HUES6 (cell line): ENCODE data around the gene SLC1A7.

Experiments used
- H3K27ac ChIP-seq: 2 replicates; pipeline ENCODE4 v1.7.0; 2013; ENCODE audit warnings: low read depth, mild to moderate bottlenecking, low read length, inconsistent platforms
- H3K27me3 ChIP-seq: 2 replicates; pipeline ENCODE4 v1.6.1; 2013; ENCODE audit warnings: low read length; ENCODE audit not compliant: control insufficient read depth, insufficient read depth
- H3K36me3 ChIP-seq: 2 replicates; pipeline ENCODE4 v1.6.1; 2013; ENCODE audit warnings: low read length; ENCODE audit not compliant: control insufficient read depth, insufficient read depth
- H3K4me1 ChIP-seq: 2 replicates; pipeline ENCODE4 v1.6.1; 2013; ENCODE audit warnings: low read length; ENCODE audit not compliant: control insufficient read depth, insufficient read depth
- H3K4me3 ChIP-seq: 2 replicates; pipeline ENCODE4 v1.5.1; 2013; ENCODE audit warnings: low read depth, low read length
- H3K9ac ChIP-seq: one replicate; pipeline ENCODE4 v1.6.1; 2013; ENCODE audit warnings: mild to moderate bottlenecking, low read length
- H3K9me3 ChIP-seq: 2 replicates; pipeline ENCODE4 v1.6.1; 2013; ENCODE audit warnings: low read depth, low read length; ENCODE audit not compliant: control insufficient read depth, insufficient read depth

SLC1A7 gene

GRCh38 chr1:53115403-53116306 lies 26.8 kb downstream of the SLC1A7 start:
- Histone ChIP-seq H3K4me3 (no peak overlapping the region), H3K4me1 (peaks cover 34% of the 10 kb centered on the region), H3K9ac (no peak overlapping the region), H3K9me3 (peaks cover 4% of the 10 kb centered on the region), H3K27ac (no peak overlapping the region), H3K36me3 (no peaks in the 10 kb centered on the region), H3K27me3 (peaks cover 4% of the 10 kb centered on the region; the same call in 1 of the 2 replicates)

- Histone ChIP-seq H3K27ac (no peak overlapping the region), H3K36me3 (no peaks in the 10 kb centered on the region), H3K9me3 (peaks cover 4% of the 10 kb centered on the region), H3K4me3 (no peak overlapping the region), H3K9ac (no peak overlapping the region), H3K27me3 (peaks cover 4% of the 10 kb centered on the region; the same call in 1 of the 2 replicates), H3K4me1 (peaks cover 28% of the 10 kb centered on the region)
Observed at GRCh38 chr1:53114581-53115400, 27.6 kb downstream of the SLC1A7 start.

GRCh38 chr1:53114090-53114489 lies 28.3 kb downstream of the SLC1A7 start:
- Histone ChIP-seq H3K9me3 (peaks cover 4% of the 10 kb centered on the region), H3K4me3 (no peak overlapping the region), H3K36me3 (no peaks in the 10 kb centered on the region), H3K27ac (no peak overlapping the region), H3K9ac (no peak overlapping the region), H3K4me1 (peaks cover 26% of the 10 kb centered on the region), H3K27me3 (peaks cover 4% of the 10 kb centered on the region; the same call in 1 of the 2 replicates)

GRCh38 chr1:53112861-53113260 lies 29.6 kb downstream of the SLC1A7 start:
- Histone ChIP-seq H3K27me3 (peaks cover 4% of the 10 kb centered on the region; the same call in 1 of the 2 replicates), H3K4me3 (no peak overlapping the region), H3K9me3 (peaks cover 4% of the 10 kb centered on the region), H3K4me1 (peaks cover 33% of the 10 kb centered on the region), H3K27ac (no peak overlapping the region), H3K36me3 (no peaks in the 10 kb centered on the region), H3K9ac (no peak overlapping the region)

- Histone ChIP-seq H3K36me3 (no peaks in the 10 kb centered on the region), H3K4me1 (peaks cover 38% of the 10 kb centered on the region), H3K9me3 (peaks cover 4% of the 10 kb centered on the region), H3K4me3 (no peak overlapping the region), H3K9ac (no peak overlapping the region), H3K27ac (no peak overlapping the region), H3K27me3 (peaks cover 4% of the 10 kb centered on the region; the same call in 1 of the 2 replicates)
Observed at GRCh38 chr1:53112271-53112774, 30.1 kb downstream of the SLC1A7 start.

GRCh38 chr1:53111693-53112092 lies 30.7 kb downstream of the SLC1A7 start:
- Histone ChIP-seq H3K27ac (no peak overlapping the region), H3K4me3 (no peak overlapping the region), H3K9me3 (peaks cover 4% of the 10 kb centered on the region), H3K9ac (no peak overlapping the region), H3K27me3 (peaks cover 4% of the 10 kb centered on the region; the same call in 1 of the 2 replicates), H3K4me1 (peaks cover 38% of the 10 kb centered on the region), H3K36me3 (no peaks in the 10 kb centered on the region)

- Histone ChIP-seq H3K4me3 (no peak overlapping the region), H3K9ac (no peak overlapping the region), H3K4me1 (peaks cover 34% of the 10 kb centered on the region), H3K36me3 (no peaks in the 10 kb centered on the region), H3K27me3 (peaks cover 4% of the 10 kb centered on the region; the same call in 1 of the 2 replicates), H3K27ac (no peak overlapping the region), H3K9me3 (peaks cover 4% of the 10 kb centered on the region)
Observed at GRCh38 chr1:53111073-53111556, 31.3 kb downstream of the SLC1A7 start.

GRCh38 chr1:53110370-53111072 lies 31.9 kb downstream of the SLC1A7 start:
- H3K27ac ChIP-seq: no peak overlapping the region
- H3K4me3 ChIP-seq: no peak overlapping the region
- peaks cover 4% of the 10 kb centered on the region for H3K9me3 ChIP-seq
- peaks cover 28% of the 10 kb centered on the region for H3K4me1 ChIP-seq
- H3K36me3 ChIP-seq: no peaks in the 10 kb centered on the region
- H3K9ac ChIP-seq: no peak overlapping the region
- H3K27me3 ChIP-seq: peaks cover 4% of the 10 kb centered on the region; the same call in 1 of the 2 replicates

GRCh38 chr1:53108646-53109580 lies 33.5 kb downstream of the SLC1A7 start:
- no peaks in the 10 kb centered on the region for H3K36me3 ChIP-seq
- H3K4me1 ChIP-seq: peaks cover 22% of the 10 kb centered on the region; the same call in 1 of the 2 replicates
- H3K27ac ChIP-seq: no peak overlapping the region
- H3K4me3 ChIP-seq: no peak overlapping the region
- no peak overlapping the region for H3K9ac ChIP-seq
- H3K9me3 ChIP-seq: peaks cover 4% of the 10 kb centered on the region
- H3K27me3 ChIP-seq: no peaks in the 10 kb centered on the region; the same call in 1 of the 2 replicates
